PFSK-1 (cell line): Measurements from ENCODE around the gene WIPF3.

ENCODE experiments used
- FOXP2 ChIP-seq: optimal IDR thresholded peaks from 2 replicates; pipeline ENCODE3; 2011; ENCODE audit warnings: borderline replicate concordance, control low read depth, inconsistent platforms; ENCODE audit not compliant: insufficient read depth; ENCODE audit errors: extremely low read length, extremely low read depth
- POLR2AphosphoS5 ChIP-seq: IDR thresholded peaks from 2 replicates; pipeline ENCODE4 v1.6.1; 2012; ENCODE audit warnings: low read depth, mild to moderate bottlenecking, control low read depth, low read length, moderate library complexity
- SIN3A ChIP-seq: IDR thresholded peaks from 2 replicates; pipeline ENCODE4 v1.6.1; 2012; ENCODE audit warnings: mild to moderate bottlenecking, low read length, moderate library complexity, borderline replicate concordance; ENCODE audit not compliant: insufficient read depth
- TAF1 ChIP-seq: IDR thresholded peaks from 2 replicates; pipeline ENCODE4 v1.6.1; 2012; ENCODE audit warnings: low read length, control low read depth, borderline replicate concordance; ENCODE audit not compliant: insufficient read depth
- TF ChIP-seq, protein P1 (sequence below), 2 experiments: IDR thresholded peaks; 2 replicates each; pipeline versions ENCODE4 v1.6.1 to v1.8.0; 2011 to 2012; ENCODE audit warnings: low read depth in 2 of 2, low read length in 2 of 2, control low read depth in 1 of 2, inconsistent platforms in 1 of 2, mild to moderate bottlenecking in 1 of 2, moderate library complexity in 1 of 2; ENCODE audit not compliant: insufficient read depth in 1 of 2

Gene WIPF3

DNA sequence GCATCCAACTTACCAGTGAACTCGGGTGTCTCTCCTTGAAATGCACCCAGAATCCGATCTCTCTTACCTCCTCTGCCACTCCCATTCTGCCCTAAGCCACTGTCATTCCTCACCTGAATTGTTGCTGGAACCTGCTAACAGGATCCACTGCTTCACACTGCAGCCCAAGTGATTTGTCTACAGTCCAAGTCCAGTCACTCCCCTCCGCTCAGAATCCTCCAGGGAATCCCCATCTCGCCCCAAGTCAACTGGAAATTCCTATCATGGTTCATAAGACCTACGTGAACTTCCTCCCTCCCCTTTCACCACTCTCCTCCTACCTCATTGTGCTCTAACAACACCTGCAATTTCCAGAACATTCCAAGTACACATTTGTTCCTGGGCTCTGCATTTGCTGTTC, 92.0 kb downstream of the WIPF3 start:
- TF ChIP-seq POLR2AphosphoS5 (no peak), FOXP2 (no peak), TAF1 (no peak), SIN3A (no peak)
- TF ChIP-seq, protein P1, sequence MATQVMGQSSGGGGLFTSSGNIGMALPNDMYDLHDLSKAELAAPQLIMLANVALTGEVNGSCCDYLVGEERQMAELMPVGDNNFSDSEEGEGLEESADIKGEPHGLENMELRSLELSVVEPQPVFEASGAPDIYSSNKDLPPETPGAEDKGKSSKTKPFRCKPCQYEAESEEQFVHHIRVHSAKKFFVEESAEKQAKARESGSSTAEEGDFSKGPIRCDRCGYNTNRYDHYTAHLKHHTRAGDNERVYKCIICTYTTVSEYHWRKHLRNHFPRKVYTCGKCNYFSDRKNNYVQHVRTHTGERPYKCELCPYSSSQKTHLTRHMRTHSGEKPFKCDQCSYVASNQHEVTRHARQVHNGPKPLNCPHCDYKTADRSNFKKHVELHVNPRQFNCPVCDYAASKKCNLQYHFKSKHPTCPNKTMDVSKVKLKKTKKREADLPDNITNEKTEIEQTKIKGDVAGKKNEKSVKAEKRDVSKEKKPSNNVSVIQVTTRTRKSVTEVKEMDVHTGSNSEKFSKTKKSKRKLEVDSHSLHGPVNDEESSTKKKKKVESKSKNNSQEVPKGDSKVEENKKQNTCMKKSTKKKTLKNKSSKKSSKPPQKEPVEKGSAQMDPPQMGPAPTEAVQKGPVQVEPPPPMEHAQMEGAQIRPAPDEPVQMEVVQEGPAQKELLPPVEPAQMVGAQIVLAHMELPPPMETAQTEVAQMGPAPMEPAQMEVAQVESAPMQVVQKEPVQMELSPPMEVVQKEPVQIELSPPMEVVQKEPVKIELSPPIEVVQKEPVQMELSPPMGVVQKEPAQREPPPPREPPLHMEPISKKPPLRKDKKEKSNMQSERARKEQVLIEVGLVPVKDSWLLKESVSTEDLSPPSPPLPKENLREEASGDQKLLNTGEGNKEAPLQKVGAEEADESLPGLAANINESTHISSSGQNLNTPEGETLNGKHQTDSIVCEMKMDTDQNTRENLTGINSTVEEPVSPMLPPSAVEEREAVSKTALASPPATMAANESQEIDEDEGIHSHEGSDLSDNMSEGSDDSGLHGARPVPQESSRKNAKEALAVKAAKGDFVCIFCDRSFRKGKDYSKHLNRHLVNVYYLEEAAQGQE (IDR thresholded peaks at IDR 0.05; ENCODE audit: insufficient read depth in 1 of 2, low read depth in 2 of 2, low read length in 2 of 2): no peak

DNA sequence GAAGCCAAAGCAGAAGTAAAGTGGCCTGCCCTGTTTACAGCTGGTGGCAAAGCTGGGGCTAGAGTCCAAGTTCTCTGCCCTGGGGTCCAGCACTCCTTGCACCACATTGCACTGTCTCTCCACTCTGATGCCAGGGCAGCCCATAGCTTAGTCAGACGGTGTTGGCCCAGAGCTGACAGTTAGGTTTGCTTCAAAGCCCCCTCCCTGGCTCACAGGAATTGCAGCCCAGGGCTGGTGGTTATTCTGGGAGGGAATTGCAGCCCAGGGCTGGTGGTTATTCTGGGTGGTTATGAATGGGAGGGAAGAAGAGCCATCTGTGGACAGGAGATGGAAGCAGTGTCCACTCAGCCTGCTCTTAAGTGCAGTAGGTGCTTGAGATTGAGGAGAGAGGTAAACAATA, 94.4 kb downstream of the WIPF3 start:
- TF ChIP-seq, protein P1 (IDR thresholded peaks at IDR 0.05; ENCODE audit: insufficient read depth in 1 of 2, low read depth in 2 of 2, low read length in 2 of 2): no peak

DNA sequence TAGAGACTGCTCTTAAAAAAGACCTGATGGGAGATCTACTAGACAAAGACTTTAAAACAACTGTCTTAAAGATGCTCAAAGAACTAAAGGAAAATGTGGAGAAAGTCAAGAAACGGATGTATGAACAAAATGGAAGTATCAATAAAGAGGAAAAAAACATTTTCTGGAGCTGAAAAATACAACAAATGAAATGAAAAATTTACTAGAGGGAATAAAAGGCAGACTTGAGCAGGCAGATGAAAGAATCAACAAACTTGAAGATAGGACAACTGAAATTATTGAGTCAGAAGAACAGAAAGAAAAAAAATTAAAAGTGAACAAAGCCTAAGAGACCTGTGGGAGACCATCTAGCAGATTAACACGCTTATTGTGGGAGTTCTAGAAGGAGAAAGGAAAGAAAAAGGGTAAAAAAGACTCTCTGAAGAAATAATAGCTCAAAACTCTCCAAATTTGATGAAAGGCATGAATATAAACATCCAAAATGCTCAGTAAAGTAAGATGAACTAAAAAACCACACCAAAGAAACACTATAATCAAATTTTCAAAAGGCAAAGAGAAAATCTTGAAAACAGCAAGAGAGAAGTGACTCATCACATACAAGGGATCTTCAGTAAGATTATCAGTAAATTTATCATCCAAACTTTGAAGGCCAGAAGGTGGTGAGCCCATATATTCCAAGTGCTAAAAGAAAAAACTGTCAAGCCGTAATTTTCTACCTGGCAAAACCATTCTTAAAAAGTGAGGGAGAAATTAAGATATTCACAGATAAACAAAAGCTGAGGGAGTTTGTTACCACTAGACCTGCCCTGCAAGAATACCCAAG, 100.1 kb downstream of the WIPF3 start:
- TF ChIP-seq FOXP2: no peak
- no peak for TF ChIP-seq POLR2AphosphoS5
- TF ChIP-seq, protein P1 (IDR thresholded peaks at IDR 0.05; ENCODE audit: insufficient read depth in 1 of 2, low read depth in 2 of 2, low read length in 2 of 2): no peak
- TF ChIP-seq TAF1: no peak
- no peak for TF ChIP-seq SIN3A

DNA sequence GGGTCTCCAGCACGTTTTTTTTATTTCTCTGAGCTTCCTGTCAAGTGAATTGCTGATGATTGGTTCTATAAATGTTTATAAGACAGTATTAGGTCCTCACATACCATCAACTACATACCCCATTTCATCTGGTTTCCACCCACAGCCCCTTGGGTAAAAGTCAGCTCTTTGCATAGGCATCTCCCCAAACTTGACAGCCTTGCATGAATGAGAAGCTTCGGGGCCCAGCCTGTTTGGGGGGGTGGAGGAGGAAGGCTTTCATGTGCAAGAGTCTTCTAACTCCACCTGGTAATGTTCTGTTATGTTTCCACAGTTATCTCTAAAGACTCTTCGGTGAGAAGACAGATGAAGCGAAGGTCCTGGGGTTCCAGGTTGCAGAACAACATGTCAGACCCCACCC, 107.9 kb downstream of the WIPF3 start:
- TF ChIP-seq, protein P1 (IDR thresholded peaks at IDR 0.05; ENCODE audit: insufficient read depth in 1 of 2, low read depth in 2 of 2, low read length in 2 of 2): no peak
- TF ChIP-seq POLR2AphosphoS5 (no peak), FOXP2 (no peak), TAF1 (no peak), SIN3A (no peak)
